COLO829 (cell line): Measurements from ENCODE around the gene ADPRHL1.
"Not testable (repeated sequence)": the region's sequence is repeated elsewhere in the genome, so short reads cannot be mapped to it uniquely, and the experiment has no call there.

Experiments
- DNase-seq: peaks from one replicate; pipeline ENCODE4 v3.0.0; 2012; ENCODE audit warnings: low spot score

Gene ADPRHL1

DNA sequence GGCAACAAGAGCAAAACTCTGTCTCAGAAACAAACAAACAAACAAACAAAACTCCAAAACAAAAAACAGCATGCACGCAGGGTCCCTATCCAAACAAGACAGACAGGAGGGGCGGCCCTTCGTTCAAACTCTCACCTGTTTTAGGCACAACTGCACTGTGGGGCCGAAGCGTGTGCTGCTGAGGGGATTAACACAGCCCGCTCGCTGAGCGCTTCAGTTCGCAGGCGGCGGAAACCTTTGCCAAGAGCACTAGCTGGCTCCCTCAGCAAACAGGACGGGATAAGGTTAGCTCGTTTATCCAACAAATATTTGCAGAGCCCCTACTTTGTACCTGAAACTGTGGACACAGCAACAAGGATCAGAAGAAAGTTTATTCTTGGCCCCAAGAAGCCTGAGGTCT is 1.6 kb upstream of the ADPRHL1 start:
- DNase-seq, result no peak

DNA sequence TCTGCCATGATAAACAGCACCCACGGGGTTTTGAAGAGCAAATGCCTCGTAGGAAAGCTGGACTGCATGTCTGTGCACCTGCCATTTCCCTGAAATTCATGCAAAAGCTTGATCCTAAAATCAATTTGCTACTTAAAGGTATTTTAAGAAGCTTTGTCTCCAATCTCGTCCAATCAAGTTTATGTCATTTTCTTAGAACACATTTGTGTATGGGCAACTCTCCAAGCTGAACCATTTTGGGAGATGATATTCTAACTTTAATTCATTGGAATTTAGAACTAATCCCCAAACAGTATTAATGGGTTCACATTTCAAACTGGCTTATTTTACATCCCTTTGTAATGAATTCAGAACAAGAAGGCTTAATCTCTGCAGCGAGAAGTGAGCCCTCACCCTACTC is 822 bp downstream of the ADPRHL1 start:
- DNase-seq, result no peak

DNA sequence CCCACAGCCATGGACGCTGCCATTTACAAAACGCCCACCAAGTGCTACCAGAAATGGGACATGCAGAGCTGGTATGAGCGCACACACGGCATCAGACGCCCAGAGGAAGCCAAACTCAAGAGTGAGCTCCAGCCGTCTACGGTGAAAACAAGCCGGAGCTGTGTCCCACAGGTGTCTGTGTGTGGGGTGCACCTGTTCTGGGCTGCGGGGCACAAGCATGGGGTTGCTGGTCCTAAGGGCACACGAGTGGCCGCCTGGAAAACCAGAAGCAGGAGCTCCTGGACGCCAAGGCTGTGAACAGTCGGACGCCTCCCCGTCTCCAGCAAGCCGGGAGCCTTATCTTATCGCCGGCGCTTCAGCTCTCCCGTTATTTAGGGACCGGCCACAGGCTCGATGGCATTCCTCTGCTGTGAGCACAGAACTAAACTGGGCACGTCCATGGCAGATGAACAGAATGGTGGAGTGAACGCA is 1.3 kb downstream of the ADPRHL1 start:
- DNase-seq, result no peak

DNA sequence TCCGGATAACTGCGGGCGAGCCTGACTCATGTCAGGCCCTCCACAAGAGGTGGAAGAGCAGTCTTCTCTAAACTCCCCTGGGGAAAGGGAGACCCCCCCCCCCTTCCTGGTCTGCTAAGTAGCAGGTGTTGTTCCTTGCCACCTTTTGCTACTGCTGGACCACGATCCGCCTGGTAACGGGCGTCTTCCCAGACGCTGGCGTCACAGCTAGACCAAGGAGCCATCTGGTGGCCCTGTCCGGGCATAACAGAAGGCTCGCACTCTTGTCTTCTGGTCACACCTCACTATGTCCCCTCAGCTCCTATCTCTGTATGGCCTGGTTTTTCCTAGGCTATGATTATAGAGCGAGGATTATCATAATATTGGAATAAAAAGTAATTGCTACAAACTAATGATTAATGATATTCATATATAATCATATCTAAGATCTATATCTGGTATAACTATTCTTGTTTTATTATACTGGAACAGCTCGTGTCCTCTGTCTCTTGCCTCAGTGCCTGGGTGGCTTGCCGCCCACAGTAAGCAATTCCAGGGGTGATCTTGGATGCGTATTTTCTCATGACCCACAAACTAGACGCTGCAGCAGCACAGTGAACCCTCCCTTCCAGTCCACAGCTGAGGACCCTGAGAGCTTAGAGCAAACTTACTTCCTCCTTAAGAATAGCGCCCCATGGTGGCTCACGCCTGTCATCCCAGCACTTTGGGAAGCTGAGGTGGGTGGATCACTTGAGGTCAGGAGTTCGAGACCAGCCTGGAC is 2.2 kb downstream of the ADPRHL1 start:
- DNase-seq, result not testable (repeated sequence)

DNA sequence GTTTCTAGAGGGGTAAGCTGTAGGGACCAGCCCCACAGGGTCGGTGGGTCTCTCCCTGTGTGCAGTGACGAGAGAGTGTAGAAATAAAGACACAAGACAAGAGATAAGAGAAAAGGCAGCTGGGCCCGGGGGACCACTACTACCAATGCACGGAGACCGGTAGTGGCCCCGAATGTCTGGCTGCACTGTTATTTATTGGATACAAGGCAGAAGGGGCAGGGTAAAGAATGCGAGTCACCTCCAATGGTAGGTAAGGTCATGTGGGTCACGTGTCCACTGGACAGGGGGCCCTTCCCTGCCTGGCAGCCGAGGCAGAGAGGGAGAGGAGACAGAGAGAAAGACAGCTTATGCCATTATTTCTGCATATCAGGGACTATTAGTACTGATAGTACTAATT is 2.9 kb downstream of the ADPRHL1 start:
- not testable (repeated sequence) for DNase-seq

DNA sequence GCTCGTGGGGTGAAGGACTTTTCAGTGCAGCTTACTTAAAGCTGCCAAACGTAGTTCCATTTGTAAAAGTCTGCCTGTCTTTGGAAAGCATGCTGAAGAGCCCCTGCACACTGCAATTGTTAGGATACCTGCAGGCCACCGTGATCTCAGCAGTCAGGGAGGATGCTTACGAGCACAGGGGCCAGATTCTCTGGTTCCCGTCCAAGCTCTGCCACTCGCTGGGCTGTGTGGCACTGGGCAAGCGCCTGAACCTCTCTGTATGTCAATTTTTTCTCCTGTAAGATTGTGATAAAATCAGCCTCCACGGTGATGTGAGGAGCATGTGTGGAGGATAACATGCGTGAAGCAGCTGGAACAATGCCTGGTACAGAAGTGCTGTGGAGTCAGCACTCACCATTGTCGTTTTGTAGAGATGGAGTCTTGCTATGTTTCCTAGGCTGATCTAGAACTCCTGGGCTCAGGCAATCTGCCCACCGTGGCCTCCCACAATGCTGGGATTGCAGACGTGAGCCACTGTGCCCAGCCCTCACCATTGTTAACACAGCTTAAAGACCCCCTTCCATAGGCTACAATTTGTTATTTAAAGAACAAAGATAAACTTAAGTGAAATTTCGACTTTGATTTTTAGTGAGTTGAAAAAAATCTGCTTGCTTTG is 3.5 kb downstream of the ADPRHL1 start:
- DNase-seq, result no peak

DNA sequence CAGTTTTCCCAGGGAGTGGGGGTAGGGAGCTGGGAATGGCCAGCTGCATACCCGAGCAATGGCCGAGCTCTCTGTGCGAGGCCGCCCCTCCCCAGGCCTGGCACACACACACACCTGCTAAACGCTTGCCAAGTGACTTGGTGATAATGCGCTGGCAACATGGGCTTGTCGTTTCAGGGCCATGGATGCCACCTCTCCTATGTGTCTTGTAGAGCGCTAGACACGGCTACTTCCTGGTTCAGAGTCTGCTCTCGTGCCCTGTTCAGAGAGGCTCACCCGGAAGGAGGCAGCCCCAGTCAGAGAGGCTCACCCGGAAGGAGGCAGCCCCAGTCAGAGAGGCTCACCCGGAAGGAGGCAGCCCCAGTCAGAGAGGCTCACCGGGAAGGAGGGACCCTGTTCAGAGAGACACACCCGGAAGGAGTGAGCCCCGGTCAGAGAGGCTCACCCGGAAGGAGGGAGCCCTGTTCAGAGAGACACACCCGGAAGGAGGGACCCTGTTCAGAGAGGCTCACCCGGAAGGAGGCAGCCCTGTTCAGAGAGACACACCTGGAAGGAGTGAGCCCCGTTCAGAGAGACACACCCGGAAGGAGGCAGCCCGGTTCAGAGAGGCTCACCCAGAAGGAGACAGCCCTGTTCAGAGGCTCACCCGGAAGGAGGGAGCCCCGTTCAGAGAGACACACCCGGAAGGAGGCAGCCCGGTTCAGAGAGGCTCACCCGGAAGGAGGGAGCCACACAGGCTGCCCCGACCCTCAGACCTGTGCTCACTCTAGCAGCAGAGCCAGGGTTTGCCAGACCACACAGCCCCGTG is 4.2 kb downstream of the ADPRHL1 start:
- DNase-seq, result no peak

DNA sequence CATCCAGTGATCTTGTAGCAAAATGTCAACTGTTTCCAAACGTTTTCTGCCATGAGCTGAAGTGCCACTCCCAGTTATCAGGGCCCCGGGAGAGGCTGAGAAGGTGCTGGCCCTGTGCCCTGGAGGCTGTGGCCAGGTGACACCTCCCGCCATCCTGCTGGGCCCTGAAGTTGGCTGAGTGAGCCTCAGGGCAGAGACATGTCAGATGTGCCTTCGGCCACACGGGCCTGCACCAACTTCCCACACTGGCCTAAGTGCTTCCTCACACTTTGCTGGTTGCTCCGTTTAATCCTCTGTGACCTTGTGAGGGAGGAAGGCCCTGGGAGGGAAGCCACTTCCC is 4.8 kb downstream of the ADPRHL1 start:
- no peak for DNase-seq

DNA sequence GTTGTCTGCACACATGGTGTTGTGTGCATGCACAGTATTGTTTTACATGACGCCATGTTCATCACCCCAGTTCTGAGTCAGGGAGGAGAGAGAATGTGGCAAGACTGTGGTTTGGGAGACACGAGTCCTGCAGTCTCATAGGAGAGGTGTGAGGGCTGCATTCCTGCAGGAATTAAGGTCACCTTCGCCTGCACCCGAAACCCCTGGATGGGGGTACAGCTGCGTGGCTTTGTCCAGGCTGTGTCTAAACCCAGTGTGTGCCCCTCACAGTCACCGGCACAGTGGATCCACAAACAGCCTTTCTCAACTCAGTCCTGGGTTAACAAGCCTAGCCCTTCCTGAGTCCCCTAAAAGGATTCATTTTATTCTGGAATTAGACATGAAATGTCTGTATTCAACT is 5.7 kb downstream of the ADPRHL1 start:
- no peak for DNase-seq

DNA sequence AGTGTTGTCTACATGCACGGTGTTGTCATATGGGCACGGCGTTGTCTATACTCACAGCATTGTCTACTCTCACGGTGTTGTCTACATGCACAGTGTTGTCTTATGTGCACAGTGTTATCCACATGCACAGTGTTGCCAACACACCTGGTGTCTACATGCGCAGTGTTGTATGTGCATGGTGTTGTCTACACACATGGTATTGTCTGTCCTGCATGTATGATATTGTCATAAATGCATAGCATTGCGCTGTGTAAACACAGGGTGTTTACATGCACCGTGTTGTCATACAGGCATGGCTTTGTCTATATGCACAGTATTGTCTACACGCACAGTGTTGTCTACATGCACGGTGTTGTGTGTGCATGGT is 6.8 kb downstream of the ADPRHL1 start:
- no peak for DNase-seq

DNA sequence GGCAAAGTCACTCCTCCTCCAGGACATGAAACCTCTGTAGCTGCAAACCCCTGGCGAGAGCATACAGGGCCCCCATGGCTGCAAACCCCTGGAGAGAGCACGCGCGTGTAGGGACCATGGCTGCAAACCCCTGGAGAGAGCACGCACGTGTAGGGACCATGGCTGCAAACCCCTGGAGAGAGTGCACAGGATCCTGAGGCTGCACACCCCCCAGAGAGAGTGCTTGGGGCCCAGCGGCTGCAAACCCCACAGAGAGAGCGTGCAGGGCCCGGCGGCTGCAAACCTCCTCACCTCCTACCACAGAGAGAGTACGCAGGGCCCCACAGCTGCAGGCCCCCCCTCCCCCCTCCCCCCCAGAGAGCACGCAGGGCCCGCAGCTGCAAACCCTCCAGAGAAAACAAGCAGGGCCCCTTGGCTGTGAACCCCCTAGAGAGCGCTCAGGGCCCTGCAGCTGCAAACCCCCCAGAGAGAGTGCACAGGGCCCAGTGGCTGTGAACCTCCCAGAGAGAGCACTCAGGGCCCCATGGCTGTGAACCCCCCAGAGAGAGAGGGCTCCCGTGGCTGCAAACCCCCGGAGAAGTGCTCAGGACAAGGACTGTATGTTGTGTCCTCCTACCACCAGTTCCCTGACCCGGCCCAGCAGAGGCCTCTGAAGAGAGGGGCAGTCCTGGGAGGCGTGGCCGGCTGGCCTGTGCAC is 7.3 kb downstream of the ADPRHL1 start:
- DNase-seq, result no peak

DNA sequence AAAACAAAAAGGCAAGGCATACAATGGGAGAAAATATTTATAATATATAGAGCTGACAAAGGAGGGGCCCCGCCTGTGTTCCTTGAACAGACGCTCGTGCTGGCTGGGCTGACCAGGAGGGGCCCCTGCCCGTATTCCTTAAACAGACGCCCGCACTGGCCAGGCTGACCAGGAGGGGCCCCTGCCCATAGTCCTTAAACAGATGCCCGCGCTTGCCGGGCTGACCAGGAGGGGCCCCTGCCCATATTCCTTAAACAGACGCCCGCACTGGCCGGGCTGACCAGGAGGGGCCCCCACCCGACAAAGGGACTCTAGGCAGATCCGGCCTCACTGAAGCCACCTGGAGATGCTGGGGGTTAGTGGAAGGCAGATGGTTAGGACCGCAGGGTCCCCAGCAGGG is 9.3 kb downstream of the ADPRHL1 start:
- DNase-seq, result no peak

DNA sequence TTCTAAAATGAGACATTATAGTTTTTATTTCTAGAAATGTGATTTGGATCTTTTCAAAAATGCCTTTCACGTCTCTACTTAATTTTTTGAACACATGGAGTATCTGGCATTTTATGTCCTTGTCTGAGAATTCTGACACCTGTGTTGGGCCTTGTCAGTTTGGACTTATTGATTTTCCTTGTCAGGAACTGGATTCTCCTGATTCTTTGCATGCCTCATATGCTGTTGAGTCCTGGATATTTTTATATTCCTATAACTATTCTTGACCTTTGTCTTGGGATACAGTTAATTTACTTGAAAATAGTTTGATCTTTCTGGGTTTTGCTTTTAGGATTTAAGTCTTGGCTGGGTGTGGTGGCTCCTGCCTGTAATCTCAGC is 10.3 kb downstream of the ADPRHL1 start:
- DNase-seq, result no peak

DNA sequence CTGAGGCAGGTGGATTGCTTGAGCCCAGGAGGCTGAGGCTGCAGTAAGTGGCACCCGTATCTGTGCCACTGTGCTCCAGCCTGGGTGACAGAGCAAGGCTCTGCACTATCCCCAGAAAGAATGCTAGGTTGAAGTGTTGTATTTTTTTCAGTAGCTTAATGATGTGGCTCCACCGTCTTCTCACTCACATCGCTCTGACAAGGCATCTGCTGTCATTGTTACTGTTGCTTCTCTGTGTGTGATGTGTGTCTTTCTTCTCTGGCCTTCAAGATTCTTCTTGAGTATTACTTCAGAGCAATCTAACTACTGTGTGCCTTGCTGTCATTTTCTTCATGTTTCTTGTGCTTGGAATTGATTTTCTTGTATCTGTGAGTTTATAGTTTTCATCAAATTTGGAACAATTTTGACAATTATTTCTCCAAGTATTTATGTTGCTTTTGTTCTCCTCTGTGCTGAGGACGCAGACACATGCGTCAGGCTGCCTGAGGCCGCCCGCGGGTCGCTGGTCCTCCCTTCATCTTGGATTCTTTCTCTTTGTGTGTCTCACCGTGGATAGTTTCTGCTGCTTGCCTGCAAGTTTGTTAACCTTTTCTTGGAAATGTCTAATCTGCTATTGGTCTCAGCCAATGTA is 10.8 kb downstream of the ADPRHL1 start:
- no peak for DNase-seq

DNA sequence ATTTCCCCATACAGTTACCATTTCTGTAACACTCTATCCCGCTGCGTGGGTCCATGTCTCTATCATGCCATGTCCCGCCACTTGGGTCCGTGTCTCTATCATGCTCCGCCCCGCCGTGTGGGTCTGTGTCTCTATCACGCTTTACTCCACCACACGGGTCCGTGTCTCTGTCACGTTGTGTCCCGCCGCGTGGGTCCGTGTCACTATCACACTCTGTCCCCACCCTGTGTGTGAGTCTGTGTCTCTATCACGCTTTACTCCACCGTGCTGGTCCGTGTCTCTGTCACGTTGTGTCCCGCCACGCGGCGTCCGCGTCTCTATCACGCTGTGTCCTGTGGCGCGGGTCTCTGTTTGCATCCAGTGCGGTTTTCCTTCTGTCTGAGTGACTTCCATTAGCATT is 11.6 kb downstream of the ADPRHL1 start:
- no peak for DNase-seq

DNA sequence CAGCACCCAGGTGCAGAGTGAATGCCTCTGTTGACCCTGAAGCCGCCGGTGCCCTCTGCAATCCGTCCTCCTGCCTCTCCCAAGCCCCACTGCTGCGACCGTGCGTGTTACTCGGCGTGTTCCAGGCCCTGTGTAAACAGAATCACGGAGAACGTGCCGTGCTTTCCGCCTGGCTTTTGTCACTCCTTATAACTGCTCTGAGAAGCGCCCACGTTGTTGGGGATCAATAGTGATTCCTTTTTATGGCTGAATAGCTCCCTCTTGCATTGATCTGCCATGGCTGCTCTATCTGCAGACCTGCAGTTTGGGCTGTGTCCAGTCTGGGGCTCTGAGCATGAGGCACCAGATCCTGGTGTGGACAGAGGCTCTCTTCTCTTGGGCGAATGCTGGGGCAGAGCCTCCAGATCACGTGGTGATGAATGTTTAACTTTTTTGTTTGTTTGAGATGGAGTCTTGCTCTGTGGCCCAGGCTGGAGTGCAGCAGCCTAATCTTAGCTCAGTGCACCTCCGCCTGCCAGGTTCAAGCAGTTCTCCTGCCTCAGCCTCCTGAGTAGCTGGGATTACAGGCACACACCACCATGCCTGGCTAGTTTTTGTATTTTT is 15.8 kb downstream of the ADPRHL1 start:
- DNase-seq, result no peak

DNA sequence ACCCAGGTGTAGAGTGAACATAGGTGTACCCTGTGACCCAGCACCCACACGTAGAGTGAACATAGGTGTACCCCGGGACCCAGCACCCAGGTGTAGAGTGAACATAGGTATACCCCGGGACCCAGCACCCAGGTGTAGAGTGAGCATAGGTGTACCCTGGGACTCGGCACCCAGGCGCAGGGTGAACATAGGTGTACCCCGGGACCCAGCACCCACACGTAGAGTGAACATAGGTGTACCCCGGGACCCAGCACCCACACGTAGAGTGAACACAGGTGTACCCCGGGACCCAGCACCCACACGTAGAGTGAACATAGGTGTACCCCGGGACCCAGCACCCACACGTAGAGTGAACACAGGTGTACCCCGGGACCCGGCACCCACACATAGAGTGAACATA is 16.4 kb downstream of the ADPRHL1 start:
- not testable (repeated sequence) for DNase-seq

DNA sequence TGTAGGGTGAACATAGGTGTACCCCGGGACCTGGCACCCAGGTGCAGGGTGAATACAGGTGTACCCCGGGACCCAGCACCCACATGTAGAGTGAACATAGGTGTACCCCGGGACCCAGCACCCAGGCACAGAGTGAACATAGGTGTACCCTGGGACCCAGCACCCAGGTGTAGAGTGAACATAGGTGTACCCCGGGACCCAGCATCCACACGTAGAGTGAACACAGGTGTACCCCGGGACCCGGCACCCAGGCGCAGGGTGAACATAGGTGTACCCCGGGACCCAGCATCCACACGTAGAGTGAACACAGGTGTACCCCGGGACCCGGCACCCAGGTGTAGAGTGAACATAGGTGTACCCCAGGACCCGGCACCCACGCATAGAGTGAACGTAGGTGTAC is 17.4 kb downstream of the ADPRHL1 start:
- DNase-seq, result not testable (repeated sequence)

DNA sequence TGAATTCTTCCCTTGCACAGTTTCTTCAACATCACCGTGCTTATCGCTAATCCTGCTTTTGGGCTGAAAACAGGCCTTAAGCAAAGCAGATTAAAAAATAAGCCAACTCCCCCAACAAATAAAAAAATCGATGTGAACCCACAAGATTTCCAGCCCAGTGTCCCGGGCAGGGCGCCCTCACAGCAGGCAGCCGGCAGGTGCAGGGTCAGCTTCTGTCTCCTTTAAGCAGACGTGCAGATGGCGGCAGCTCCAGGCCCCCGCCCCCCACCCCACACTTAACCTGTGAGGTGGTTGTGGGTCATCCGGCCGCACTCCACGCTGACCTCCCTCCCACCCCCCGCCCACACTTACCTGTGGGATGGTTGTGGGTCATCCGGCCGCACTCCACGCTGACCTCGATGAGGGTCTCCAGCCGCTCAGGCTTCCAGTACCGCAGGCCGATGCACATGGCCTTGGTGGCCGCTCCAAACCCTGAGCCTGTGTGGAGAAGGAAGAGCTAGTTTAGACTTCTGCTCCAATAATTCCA is 19.8 kb downstream of the ADPRHL1 start:
- no peak for DNase-seq

DNA sequence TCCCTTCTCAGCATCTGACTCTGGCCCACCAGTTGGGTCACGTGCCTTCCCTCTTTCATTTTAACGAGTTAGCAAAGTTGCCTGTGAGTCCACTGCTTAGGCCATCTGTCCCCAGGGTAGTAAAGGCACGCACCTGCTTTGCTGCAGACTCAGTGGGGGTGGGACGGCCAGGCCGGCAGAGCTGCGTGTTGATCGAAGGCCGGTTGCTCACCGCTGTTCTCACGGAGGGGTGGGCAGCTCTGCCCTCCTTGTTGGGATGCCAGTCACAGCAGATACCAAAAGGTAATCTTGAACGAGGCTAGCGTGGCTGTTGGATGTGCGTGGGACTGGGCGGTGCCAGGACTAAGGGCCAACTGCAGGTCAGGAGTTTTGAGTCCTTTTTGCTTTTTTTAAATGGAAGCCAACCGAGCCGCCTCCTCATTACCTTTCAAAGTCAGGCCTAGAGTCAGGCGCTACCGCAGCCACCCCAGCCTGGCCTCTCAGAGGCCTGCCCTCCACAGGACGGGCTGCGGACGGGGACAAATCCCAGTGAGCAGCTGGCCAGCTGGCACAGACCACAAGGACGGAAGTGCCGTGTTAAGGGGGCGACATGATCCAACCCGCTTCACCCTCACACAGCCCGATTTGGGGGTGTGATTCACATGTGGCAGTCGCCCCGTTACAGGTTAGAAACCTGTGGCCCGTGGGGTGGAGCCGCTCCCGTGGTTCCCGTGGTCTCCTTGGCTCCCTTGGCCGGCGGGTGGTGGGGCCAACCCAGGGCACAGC is 20.6 kb downstream of the ADPRHL1 start:
- no peak for DNase-seq

DNA sequence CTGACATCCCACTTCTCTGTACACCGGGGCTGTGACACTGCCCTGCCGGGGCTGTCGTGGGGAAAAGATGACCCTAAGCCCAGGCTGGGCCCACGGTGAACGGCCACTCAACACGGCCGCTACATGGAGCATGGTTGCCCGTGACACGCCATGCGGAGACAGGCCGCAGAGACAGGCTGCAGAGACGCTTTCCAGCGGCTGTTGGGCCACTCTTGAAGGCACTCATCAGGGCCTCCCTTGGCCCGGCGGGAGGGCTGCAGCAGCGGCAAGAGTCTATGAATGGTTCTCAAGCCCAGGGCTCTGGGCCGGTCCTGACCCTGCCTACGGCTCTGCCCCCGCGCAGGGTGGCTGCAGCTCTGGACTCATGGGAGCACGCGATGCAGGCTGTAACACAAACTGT is 22.1 kb downstream of the ADPRHL1 start:
- DNase-seq, result no peak
